H9 (cell line): ENCODE measurements around the gene GALNT17. TPM values are rescaled to one million over a fixed set of nuclear protein-coding genes. Genes with fewer than 3 reads are reported as not detected.

Experiments used
- DNase-seq: peaks from one replicate; pipeline ENCODE4 v3.0.0-alpha.2; 2017
- H2AFZ ChIP-seq: one replicate; pipeline ENCODE4 v1.6.1; 2013; ENCODE audit warnings: mild to moderate bottlenecking, low read length, control low read depth, moderate library complexity
- H2AK5ac ChIP-seq: 2 replicates; pipeline ENCODE4 v1.6.1; 2013; ENCODE audit warnings: low read length, control low read depth, mixed read lengths; ENCODE audit not compliant: insufficient read length
- H2BK120ac ChIP-seq: one replicate; pipeline ENCODE4 v1.6.1; 2013; ENCODE audit warnings: low read depth, mild to moderate bottlenecking, low read length, control low read depth, inconsistent platforms; ENCODE audit not compliant: poor library complexity, severe bottlenecking
- H2BK12ac ChIP-seq: 2 replicates; pipeline ENCODE4 v1.6.1; 2013; ENCODE audit warnings: low read length, control low read depth, mixed read lengths, low read depth; ENCODE audit not compliant: insufficient read length
- H2BK15ac ChIP-seq: 2 replicates; pipeline ENCODE4 v1.6.1; 2013; ENCODE audit warnings: low read depth, low read length, control low read depth
- H2BK20ac ChIP-seq: one replicate; pipeline ENCODE4 v1.6.1; 2013; ENCODE audit warnings: low read depth, mild to moderate bottlenecking, low read length, control low read depth, inconsistent platforms; ENCODE audit not compliant: poor library complexity, severe bottlenecking
- H2BK5ac ChIP-seq: 2 replicates; pipeline ENCODE4 v1.6.1; 2013; ENCODE audit warnings: low read length, control low read depth, mixed read lengths; ENCODE audit not compliant: insufficient read length
- H3K14ac ChIP-seq: 2 replicates; pipeline ENCODE4 v1.6.1; 2013; ENCODE audit warnings: low read length, control low read depth; ENCODE audit not compliant: insufficient read depth
- H3K18ac ChIP-seq: 2 replicates; pipeline ENCODE4 v1.6.1; 2013; ENCODE audit warnings: low read depth, mild to moderate bottlenecking, mixed read lengths, low read length, control low read depth; ENCODE audit not compliant: insufficient read length
- H3K23ac ChIP-seq: 2 replicates; pipeline ENCODE4 v1.6.1; 2013; ENCODE audit warnings: low read length, control low read depth, mixed read lengths, low read depth; ENCODE audit not compliant: insufficient read length
- H3K23me2 ChIP-seq: 2 replicates; pipeline ENCODE4 v1.6.1; 2013; ENCODE audit warnings: low read depth, mild to moderate bottlenecking, mixed read lengths, low read length, control low read depth; ENCODE audit not compliant: insufficient read length, poor library complexity, severe bottlenecking
- H3K27ac ChIP-seq: 2 replicates; pipeline ENCODE4 v1.5.1; 2013; ENCODE audit warnings: low read length, control low read depth, mixed read lengths, low read depth; ENCODE audit not compliant: insufficient read length
- H3K27me3 ChIP-seq: 2 replicates; pipeline ENCODE4 v1.6.1; 2013; ENCODE audit warnings: low read length, control low read depth, inconsistent platforms; ENCODE audit not compliant: insufficient read depth
- H3K4ac ChIP-seq: 2 replicates; pipeline ENCODE4 v1.6.1; 2013; ENCODE audit warnings: low read depth, mild to moderate bottlenecking, control low read depth, inconsistent platforms, low read length, moderate library complexity
- H3K4me1 ChIP-seq: 2 replicates; pipeline ENCODE4 v1.6.1; 2013; ENCODE audit warnings: low read length, control low read depth, inconsistent platforms; ENCODE audit not compliant: insufficient read depth
- H3K4me2 ChIP-seq: 2 replicates; pipeline ENCODE4 v1.6.1; 2013; ENCODE audit warnings: low read length, control low read depth, mixed read lengths; ENCODE audit not compliant: insufficient read length, insufficient read depth
- H3K56ac ChIP-seq: 2 replicates; pipeline ENCODE4 v1.6.1; 2013; ENCODE audit warnings: low read depth, mild to moderate bottlenecking, mixed read lengths, low read length, control low read depth; ENCODE audit not compliant: insufficient read length
- H3K79me1 ChIP-seq: 2 replicates; pipeline ENCODE4 v1.6.1; 2013; ENCODE audit warnings: low read depth, mild to moderate bottlenecking, moderate library complexity, low read length, control low read depth, inconsistent platforms; ENCODE audit not compliant: insufficient read depth, poor library complexity, severe bottlenecking
- H3K79me2 ChIP-seq: 2 replicates; pipeline ENCODE4 v1.6.1; 2013; ENCODE audit warnings: low read length, control low read depth, inconsistent platforms; ENCODE audit not compliant: insufficient read depth
- H3K9ac ChIP-seq: 2 replicates; pipeline ENCODE4 v1.6.1; 2013; ENCODE audit warnings: low read length, control low read depth, mixed read lengths; ENCODE audit not compliant: insufficient read length; ENCODE audit errors: extremely low read depth
- H3K9me3 ChIP-seq: one replicate; pipeline ENCODE4 v1.6.1; 2013; ENCODE audit warnings: low read depth, low read length, inconsistent platforms; ENCODE audit not compliant: control insufficient read depth
- H3T11ph ChIP-seq: one replicate; pipeline ENCODE4 v1.6.1; 2013; ENCODE audit warnings: mild to moderate bottlenecking, low read length, control low read depth, inconsistent platforms
- H4K20me1 ChIP-seq: one replicate; pipeline ENCODE4 v1.6.1; 2013; ENCODE audit not compliant: control insufficient read depth, insufficient read length, insufficient read depth
- H4K5ac ChIP-seq: 2 replicates; pipeline ENCODE4 v1.6.1; 2013; ENCODE audit warnings: low read depth, mild to moderate bottlenecking, mixed read lengths, low read length, control low read depth; ENCODE audit not compliant: insufficient read length
- H4K8ac ChIP-seq: replicated peaks from 2 replicates; pipeline ENCODE4 v1.6.1; 2013; ENCODE audit warnings: low read length, control low read depth, mixed read lengths, low read depth; ENCODE audit not compliant: insufficient read length
- H4K91ac ChIP-seq: 2 replicates; pipeline ENCODE4 v1.6.1; 2013; ENCODE audit warnings: low read depth, mild to moderate bottlenecking, moderate library complexity, mixed read lengths, low read length, control low read depth; ENCODE audit not compliant: insufficient read length
- H3K27ac Mint-ChIP-seq, 3 experiments: 2 replicates in 2 of 3; 3 replicates in 1 of 3; pipeline ENCODE4 v1.8.0; 2020 to 2021; ENCODE audit warnings: mixed read lengths in 3 of 3, mild to moderate bottlenecking in 1 of 3, moderate library complexity in 1 of 3
- H3K27me3 Mint-ChIP-seq: 2 replicates; pipeline ENCODE4 v1.8.0; 2021; ENCODE audit warnings: low read depth, mild to moderate bottlenecking, moderate library complexity, mixed read lengths
- H3K36me3 Mint-ChIP-seq, 3 experiments: 2 replicates in 2 of 3; 3 replicates in 1 of 3; pipeline ENCODE4 v1.8.0; 2020 to 2021; ENCODE audit warnings: low read depth in 3 of 3, mixed read lengths in 3 of 3; ENCODE audit not compliant: insufficient read depth in 1 of 3
- H3K4me1 Mint-ChIP-seq, 2 experiments: 2 replicates each; pipeline ENCODE4 v1.8.0; 2020; ENCODE audit warnings: mixed read lengths in 2 of 2
- H3K4me3 Mint-ChIP-seq, 2 experiments: 2 replicates in 1 of 2; 3 replicates in 1 of 2; pipeline ENCODE4 v1.8.0; 2020 to 2021; ENCODE audit warnings: mild to moderate bottlenecking in 2 of 2, mixed read lengths in 2 of 2, moderate library complexity in 1 of 2
- H3K9me3 Mint-ChIP-seq, 2 experiments: 2 replicates in 1 of 2; 3 replicates in 1 of 2; pipeline ENCODE4 v1.8.0; 2020; ENCODE audit warnings: mild to moderate bottlenecking in 2 of 2, mixed read lengths in 2 of 2, moderate library complexity in 1 of 2
- CTCF ChIP-seq: fragments of 200-600 bp; sonication (generic); conservative IDR thresholded peaks from 3 replicates; pipeline ENCODE4 v1.8.0; 2021; ENCODE audit warnings: antibody characterized with exemption, mild to moderate bottlenecking
- WGBS: extraction: QIAGEN DNeasy Blood & Tissue Kit; methylation state at CpG from one replicate; pipeline ENCODE4 v1.1.7; 2013; ENCODE audit warnings: missing lambda C conversion rate, low lambda C conversion rate, mixed read lengths; ENCODE audit not compliant: insufficient read length; ENCODE audit errors: extremely low coverage; 5-methylcytosine and 5-hydroxymethylcytosine counted together
- total RNA-seq: library from RNA; stranded (reverse); gene quantifications from 2 replicates; pipeline ENCODE4 v1.2.1, GENCODE V29; 2021

The GALNT17 gene
- total RNA-seq, 1 experiment from 2014 or later, result 43.2 TPM

- Histone ChIP-seq H3T11ph (no peak overlapping the region), H3K9me3 (no peaks in the 10 kb centered on the region), H2BK12ac (no peak overlapping the region), H3K27ac (no peak overlapping the region), H3K4me1 (peaks cover 10% of the 10 kb centered on the region; the same call in 1 of the 2 replicates), H2AFZ (no peak overlapping the region), H3K14ac (no peak overlapping the region), H4K8ac (no peak overlapping the region), H3K56ac (no peak overlapping the region), H3K4ac (no peak overlapping the region), H2BK20ac (no peak overlapping the region), H3K18ac (no peak overlapping the region), H3K4me2 (no peak overlapping the region), H4K5ac (no peak overlapping the region), H3K79me2 (peaks cover 50% of the 10 kb centered on the region), H3K79me1 (peaks cover 5% of the 10 kb centered on the region), H3K9ac (no peak overlapping the region), H3K23ac (no peak overlapping the region), H2BK5ac (no peak overlapping the region), H2AK5ac (no peak overlapping the region), H4K91ac (no peak overlapping the region), H3K23me2 (peaks cover 21% of the 10 kb centered on the region), H2BK120ac (no peak overlapping the region), H4K20me1 (peaks cover 2% of the 10 kb centered on the region), H2BK15ac (no peak overlapping the region), H3K27me3 (no peaks in the 10 kb centered on the region)
- no CpG with 5 or more reads among the region's 4 CpGs for WGBS
- Mint-ChIP-seq H3K4me1 (peaks cover 27 to 34% of the 10 kb centered on the region in 2 experiments), H3K27me3 (no peaks in the 10 kb centered on the region), H3K9me3 (no peaks in the 10 kb centered on the region; a peak in 1 of 5 replicates), H3K27ac (peak overlapping the region in 1 of 3 experiments; percentile 23; a peak in 1 of 7 replicates), H3K4me3 (no peak overlapping the region), H3K36me3 (peaks cover 32 to 49% (median 46%) of the 10 kb centered on the region in 3 experiments)
- no peak for TF ChIP-seq CTCF
- no peak for DNase-seq
Measured at GRCh38 chr7:71135663-71136062, 3.7 kb downstream of the GALNT17 start.
